HG03139 (cell line): Measurements from ENCODE around the gene RIOK1.
"Not testable (repeated sequence)": the region's sequence is repeated elsewhere in the genome, so short reads cannot be mapped to it uniquely, and the experiment has no call there.

Experiments
- ATAC-seq: cut with Tn5 transposase; IDR thresholded peaks from one replicate; pipeline ENCODE4 v1.9.1; 2021; ENCODE audit not compliant: unreplicated experiment

The RIOK1 gene

GRCh38 chr6:7439228-7439627 is 49.6 kb downstream of the RIOK1 start:
- no peak for ATAC-seq

GRCh38 chr6:7440476-7440875 is 50.9 kb downstream of the RIOK1 start:
- no peak for ATAC-seq

- no peak for ATAC-seq
Measured at GRCh38 chr6:7441048-7441775, 51.6 kb downstream of the RIOK1 start.

- ATAC-seq: no peak
Measured at GRCh38 chr6:7442467-7442866, 52.9 kb downstream of the RIOK1 start.

- no peak for ATAC-seq
Measured at GRCh38 chr6:7445101-7445500, 55.5 kb downstream of the RIOK1 start.

- ATAC-seq: no peak
Measured at GRCh38 chr6:7445885-7446461, 56.4 kb downstream of the RIOK1 start.

GRCh38 chr6:7446619-7447325 is 57.2 kb downstream of the RIOK1 start:
- ATAC-seq: no peak

GRCh38 chr6:7448232-7448631 is 58.6 kb downstream of the RIOK1 start:
- no peak for ATAC-seq

GRCh38 chr6:7449018-7449417 is 59.4 kb downstream of the RIOK1 start:
- ATAC-seq: no peak

GRCh38 chr6:7451326-7451725 is 61.7 kb downstream of the RIOK1 start:
- ATAC-seq: no peak

GRCh38 chr6:7452898-7453297 is 63.3 kb downstream of the RIOK1 start:
- ATAC-seq: no peak

- no peak for ATAC-seq
Measured at GRCh38 chr6:7454696-7455358, 65.2 kb downstream of the RIOK1 start.

- ATAC-seq: not testable (repeated sequence)
Measured at GRCh38 chr6:7456302-7456701, 66.7 kb downstream of the RIOK1 start.

GRCh38 chr6:7461416-7461815 is 71.8 kb downstream of the RIOK1 start:
- ATAC-seq: no peak

GRCh38 chr6:7463785-7464184 is 74.2 kb downstream of the RIOK1 start:
- no peak for ATAC-seq

GRCh38 chr6:7467007-7467897 is 77.6 kb downstream of the RIOK1 start:
- no peak for ATAC-seq
